ENCODE results near the gene KCNK3. TPM values are rescaled to one million over a fixed set of nuclear protein-coding genes. Genes with fewer than 3 reads are reported as not detected.
"Not testable (repeated sequence)": the region's sequence is repeated elsewhere in the genome, so short reads cannot be mapped to it uniquely, and the experiment has no call there.

KCNK3 gene
- total and polyA plus RNA-seq, 2 donors from 2014 or later: 2.1 to 8.1 TPM

- Histone ChIP-seq H3K4me3 (ENCODE audit: low read length in 3 of 3) (no peak overlapping the region), H3K27me3 (ENCODE audit: control insufficient read depth, insufficient read depth, low read length) (no peaks in the 10 kb centered on the region), H3K4me1 (ENCODE audit: control insufficient read depth in 2 of 3, insufficient read depth in 2 of 3, low read depth in 1 of 3, low read length in 3 of 3) (no peaks in the 10 kb centered on the region), H3K36me3 (ENCODE audit: control insufficient read depth in 2 of 3, insufficient read depth in 3 of 3, low read length in 3 of 3) (no peaks in the 10 kb centered on the region), H3K9ac (ENCODE audit: low read length in 3 of 3) (no peak overlapping the region), H3K27ac (ENCODE audit: low read depth in 2 of 2, low read length in 2 of 2) (no peak overlapping the region), H3K9me3 (ENCODE audit: control insufficient read depth in 2 of 3, insufficient read depth in 1 of 3, low read length in 3 of 3) (no peaks in the 10 kb centered on the region)
- intact Hi-C loops (cut with DNase I): no loop called here
- DNase-seq: peak; percentile 84 to 91 (median 86)
- TF ChIP-seq, protein P1, sequence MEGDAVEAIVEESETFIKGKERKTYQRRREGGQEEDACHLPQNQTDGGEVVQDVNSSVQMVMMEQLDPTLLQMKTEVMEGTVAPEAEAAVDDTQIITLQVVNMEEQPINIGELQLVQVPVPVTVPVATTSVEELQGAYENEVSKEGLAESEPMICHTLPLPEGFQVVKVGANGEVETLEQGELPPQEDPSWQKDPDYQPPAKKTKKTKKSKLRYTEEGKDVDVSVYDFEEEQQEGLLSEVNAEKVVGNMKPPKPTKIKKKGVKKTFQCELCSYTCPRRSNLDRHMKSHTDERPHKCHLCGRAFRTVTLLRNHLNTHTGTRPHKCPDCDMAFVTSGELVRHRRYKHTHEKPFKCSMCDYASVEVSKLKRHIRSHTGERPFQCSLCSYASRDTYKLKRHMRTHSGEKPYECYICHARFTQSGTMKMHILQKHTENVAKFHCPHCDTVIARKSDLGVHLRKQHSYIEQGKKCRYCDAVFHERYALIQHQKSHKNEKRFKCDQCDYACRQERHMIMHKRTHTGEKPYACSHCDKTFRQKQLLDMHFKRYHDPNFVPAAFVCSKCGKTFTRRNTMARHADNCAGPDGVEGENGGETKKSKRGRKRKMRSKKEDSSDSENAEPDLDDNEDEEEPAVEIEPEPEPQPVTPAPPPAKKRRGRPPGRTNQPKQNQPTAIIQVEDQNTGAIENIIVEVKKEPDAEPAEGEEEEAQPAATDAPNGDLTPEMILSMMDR (IDR thresholded peaks at IDR 0.05; ENCODE audit: borderline replicate concordance, extremely low read depth, insufficient read depth): peak; percentile 92
- FAIRE-seq: no peak
Observed at GRCh38 chr2:26745609-26746327, 53.2 kb downstream of the KCNK3 start.

DNA sequence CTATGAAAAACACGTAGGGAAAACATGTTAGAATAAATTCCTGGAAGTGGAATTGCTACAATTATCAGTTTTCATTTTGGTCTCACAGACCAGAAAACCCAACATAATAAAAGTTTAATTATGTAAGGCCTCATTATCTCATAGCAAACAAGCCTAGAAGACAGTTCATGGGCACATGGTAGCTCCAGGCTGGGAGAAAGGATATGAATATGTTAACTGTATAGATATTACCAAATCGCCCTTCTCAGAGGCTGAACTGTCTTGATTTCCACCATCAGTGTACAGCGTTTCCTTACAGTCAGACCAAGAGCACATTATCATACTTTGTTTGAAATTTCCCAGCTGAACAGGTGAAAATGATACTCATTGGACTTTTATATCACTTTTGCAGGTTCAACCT, 54.4 kb downstream of the KCNK3 start:
- Histone ChIP-seq H3K9me3 (ENCODE audit: control insufficient read depth in 2 of 3, insufficient read depth in 1 of 3, low read length in 3 of 3) (no peaks in the 10 kb centered on the region), H3K9ac (ENCODE audit: low read length in 3 of 3) (no peak overlapping the region), H3K36me3 (ENCODE audit: control insufficient read depth in 2 of 3, insufficient read depth in 3 of 3, low read length in 3 of 3) (no peaks in the 10 kb centered on the region), H3K27me3 (ENCODE audit: control insufficient read depth, insufficient read depth, low read length) (no peaks in the 10 kb centered on the region), H3K27ac (ENCODE audit: low read depth in 2 of 2, low read length in 2 of 2) (no peak overlapping the region), H3K4me3 (ENCODE audit: low read length in 3 of 3) (no peak overlapping the region), H3K4me1 (ENCODE audit: control insufficient read depth in 2 of 3, insufficient read depth in 2 of 3, low read depth in 1 of 3, low read length in 3 of 3) (no peaks in the 10 kb centered on the region)
- intact Hi-C loops (cut with DNase I): no loop called here
- TF ChIP-seq, protein P1 (IDR thresholded peaks at IDR 0.05; ENCODE audit: borderline replicate concordance, extremely low read depth, insufficient read depth): no peak
- FAIRE-seq (no peak), DNase-seq (no peak)

- H3K4me1 ChIP-seq (ENCODE audit: control insufficient read depth in 2 of 3, insufficient read depth in 2 of 3, low read depth in 1 of 3, low read length in 3 of 3); H3K36me3 ChIP-seq (ENCODE audit: control insufficient read depth in 2 of 3, insufficient read depth in 3 of 3, low read length in 3 of 3); FAIRE-seq; H3K9ac ChIP-seq (ENCODE audit: low read length in 3 of 3); DNase-seq; H3K27ac ChIP-seq (ENCODE audit: low read depth in 2 of 2, low read length in 2 of 2); H3K9me3 ChIP-seq (ENCODE audit: control insufficient read depth in 2 of 3, insufficient read depth in 1 of 3, low read length in 3 of 3); H3K4me3 ChIP-seq (ENCODE audit: low read length in 3 of 3); intact Hi-C loops (cut with DNase I); H3K27me3 ChIP-seq (ENCODE audit: control insufficient read depth, insufficient read depth, low read length): not testable (repeated sequence)
Observed at GRCh38 chr2:26749787-26750420, 57.4 kb downstream of the KCNK3 start.

DNA sequence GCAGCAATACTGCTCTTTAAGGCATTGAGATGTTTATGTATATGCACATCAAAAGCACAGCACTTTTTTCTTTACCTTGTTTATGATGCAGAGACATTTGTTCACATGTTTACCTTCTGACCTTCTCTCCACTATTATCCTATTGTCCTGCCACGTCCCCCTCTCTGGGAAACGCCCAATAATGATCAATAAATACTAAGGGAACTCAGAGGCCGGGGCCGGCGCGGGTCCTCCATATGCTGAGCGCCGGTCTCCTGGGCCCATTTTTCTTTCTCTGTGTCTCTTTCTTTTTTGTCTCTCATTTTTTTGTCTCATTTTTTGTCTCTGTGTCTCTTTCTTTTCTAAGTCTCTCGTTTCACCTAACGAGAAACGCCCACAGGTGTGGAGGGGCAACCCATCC, 57.9 kb downstream of the KCNK3 start:
- H3K9me3 ChIP-seq (ENCODE audit: control insufficient read depth in 2 of 3, insufficient read depth in 1 of 3, low read length in 3 of 3); H3K9ac ChIP-seq (ENCODE audit: low read length in 3 of 3); H3K36me3 ChIP-seq (ENCODE audit: control insufficient read depth in 2 of 3, insufficient read depth in 3 of 3, low read length in 3 of 3); FAIRE-seq; intact Hi-C loops (cut with DNase I); DNase-seq; H3K4me3 ChIP-seq (ENCODE audit: low read length in 3 of 3); H3K27ac ChIP-seq (ENCODE audit: low read depth in 2 of 2, low read length in 2 of 2); H3K27me3 ChIP-seq (ENCODE audit: control insufficient read depth, insufficient read depth, low read length); H3K4me1 ChIP-seq (ENCODE audit: control insufficient read depth in 2 of 3, insufficient read depth in 2 of 3, low read depth in 1 of 3, low read length in 3 of 3): not testable (repeated sequence)
